ENCODE data around the gene LRRFIP1.
"Not testable (repeated sequence)": the region's sequence is repeated elsewhere in the genome, so short reads cannot be mapped to it uniquely, and the experiment has no call there.

LRRFIP1 gene

GRCh38 chr2:237593596-237594320 is 33.6 kb upstream of the LRRFIP1 start:
- TF ChIP-seq CTCF (IDR thresholded peaks at IDR 0.05; ENCODE audit: low read depth, low read length) = no peak
- no peak overlapping the region for H3K4me3 ChIP-seq (replicated peaks in 1 of 2; ENCODE audit: low read depth in 2 of 2, low read length in 2 of 2)
- DNase-seq (ENCODE audit: low read depth in 2 of 2) = no peak

DNA sequence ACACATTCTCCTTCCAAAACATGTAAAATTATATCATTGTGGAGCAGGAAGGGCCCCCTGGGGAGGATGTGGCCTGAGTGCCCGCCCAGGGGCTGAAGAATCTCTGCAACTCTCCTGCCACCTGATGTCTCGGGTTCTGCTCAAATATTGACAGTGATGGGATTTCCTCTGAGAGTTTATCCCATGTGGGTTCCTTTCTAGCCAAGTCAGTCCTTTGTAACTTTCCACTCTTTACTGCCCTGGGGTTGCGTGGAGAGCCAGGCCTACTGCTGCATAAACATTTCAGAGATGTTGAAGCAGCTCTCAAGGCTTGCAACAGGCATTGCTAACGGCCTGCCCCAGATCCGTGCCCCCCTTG is 32.9 kb upstream of the LRRFIP1 start:
- TF ChIP-seq CTCF (IDR thresholded peaks at IDR 0.05; ENCODE audit: low read depth, low read length) = no peak
- H3K4me3 ChIP-seq (replicated peaks in 1 of 2; ENCODE audit: low read depth in 2 of 2, low read length in 2 of 2) = no peak overlapping the region
- DNase-seq (ENCODE audit: low read depth in 2 of 2) = peak in 1 of 2 donors; percentile 51

GRCh38 chr2:237595829-237596519 is 31.4 kb upstream of the LRRFIP1 start:
- not testable (repeated sequence) for H3K4me3 ChIP-seq (replicated peaks in 1 of 2; ENCODE audit: low read depth in 2 of 2, low read length in 2 of 2); DNase-seq (ENCODE audit: low read depth in 2 of 2)

- DNase-seq (ENCODE audit: low read depth in 2 of 2) = no peak
- no peak for TF ChIP-seq CTCF (IDR thresholded peaks at IDR 0.05; ENCODE audit: low read depth, low read length)
- H3K4me3 ChIP-seq (replicated peaks in 1 of 2; ENCODE audit: low read depth in 2 of 2, low read length in 2 of 2) = no peak overlapping the region
Observed at GRCh38 chr2:237596520-237597195, 30.7 kb upstream of the LRRFIP1 start.

GRCh38 chr2:237597196-237598145 is 29.9 kb upstream of the LRRFIP1 start:
- DNase-seq (ENCODE audit: low read depth in 2 of 2) = no peak

DNA sequence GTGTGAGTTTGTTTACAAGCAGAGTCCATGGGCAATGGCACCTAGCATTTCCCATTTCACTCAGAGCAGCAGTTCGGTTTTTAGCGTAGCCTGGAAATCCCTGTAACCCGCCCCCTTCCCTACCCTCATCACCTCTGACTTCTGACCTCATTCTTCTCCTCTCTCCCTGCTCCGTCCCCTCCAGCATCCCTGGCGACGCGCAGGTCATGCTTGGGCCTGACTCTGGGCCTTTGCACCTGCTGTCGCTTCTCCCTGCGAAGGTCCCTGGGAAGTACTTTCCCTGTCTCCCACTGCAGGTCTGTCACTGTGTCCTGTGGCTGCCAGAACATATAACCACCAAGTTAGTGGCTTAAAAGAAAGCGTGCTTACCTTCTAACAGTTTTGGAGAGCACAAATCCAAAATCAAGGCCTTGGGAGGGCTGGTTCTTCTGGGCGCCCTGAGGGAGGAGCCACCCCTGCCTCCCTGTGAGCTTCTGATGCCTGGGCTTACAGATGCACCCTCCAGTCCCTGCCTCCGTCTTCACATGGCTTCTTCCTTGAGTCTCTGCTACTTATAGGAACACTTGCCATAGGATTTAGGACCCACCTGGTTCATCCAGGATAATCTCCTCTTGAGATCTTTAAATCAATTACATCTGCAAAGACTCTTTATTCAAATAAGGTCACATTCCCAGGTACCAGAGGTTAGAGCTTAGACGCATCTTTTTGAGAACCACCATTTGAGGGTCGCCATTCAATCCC is 28.7 kb upstream of the LRRFIP1 start:
- DNase-seq (ENCODE audit: low read depth in 2 of 2) = no peak
- no peak for TF ChIP-seq CTCF (IDR thresholded peaks at IDR 0.05; ENCODE audit: low read depth, low read length)
- no peak overlapping the region for H3K4me3 ChIP-seq (replicated peaks in 1 of 2; ENCODE audit: low read depth in 2 of 2, low read length in 2 of 2)

More at GRCh38 chr2:237597196-237598145, 29.9 kb upstream of the LRRFIP1 start:
- TF ChIP-seq CTCF (IDR thresholded peaks at IDR 0.05; ENCODE audit: low read depth, low read length) = no peak
- H3K4me3 ChIP-seq (replicated peaks in 1 of 2; ENCODE audit: low read depth in 2 of 2, low read length in 2 of 2) = no peak overlapping the region

All from cardiac fibroblast (primary cell).